Heart left ventricle (tissue), 16 donors: ENCODE measurements around the gene TLE4. TPM values are rescaled to one million over a fixed set of nuclear protein-coding genes. Genes with fewer than 3 reads are reported as not detected.

Experiments used
- ATAC-seq, 4 donors: fragments of 200-7000 bp; cut with Tn5 transposase; one replicate each; pipeline ENCODE4 v1.9.1; 2020 to 2022; ENCODE audit warnings: moderate library complexity in 4 of 4, mild to moderate bottlenecking in 3 of 4, moderate number of reproducible peaks in 1 of 4
- DNase-seq, 5 donors: peaks; one replicate each; pipeline ENCODE4 v3.0.0-alpha.2; 2020
- H3K27ac ChIP-seq, 12 donors: fragments of 200-600 bp; sonication (generic) in 4 of 12; one replicate each; pipeline versions ENCODE4 v1.5.0 to v1.8.0; 2016 to 2022; ENCODE audit warnings: mild to moderate bottlenecking in 2 of 12
- H3K27me3 ChIP-seq, 9 donors: fragments of 200-600 bp; sonication (generic) in 2 of 9; one replicate each; pipeline versions ENCODE4 v1.5.1 to v1.8.0; 2016 to 2022; ENCODE audit warnings: mild to moderate bottlenecking in 3 of 9
- H3K36me3 ChIP-seq, 9 donors: fragments of 200-600 bp; sonication (generic) in 2 of 9; one replicate each; pipeline versions ENCODE4 v1.5.0 to v1.8.0; 2018 to 2022; ENCODE audit warnings: mild to moderate bottlenecking in 2 of 9
- H3K4me1 ChIP-seq, 12 donors: fragments of 200-600 bp; sonication (generic) in 4 of 12; one replicate each; pipeline versions ENCODE4 v1.5.0 to v1.8.0; 2016 to 2022; ENCODE audit warnings: mild to moderate bottlenecking in 3 of 12
- H3K4me3 ChIP-seq, 12 donors: fragments of 200-600 bp; sonication (generic) in 4 of 12; one replicate each; pipeline versions ENCODE4 v1.5.0 to v1.8.0; 2017 to 2022; ENCODE audit warnings: mild to moderate bottlenecking in 9 of 12, moderate library complexity in 4 of 12
- H3K9me3 ChIP-seq, 12 donors: fragments of 200-600 bp; sonication (generic) in 4 of 12; one replicate each; pipeline versions ENCODE4 v1.5.0 to v1.8.0; 2016 to 2022; ENCODE audit warnings: mild to moderate bottlenecking in 1 of 12
- POLR2A ChIP-seq, 2 donors: fragments of 450-650 bp; IDR thresholded peaks; one replicate each; pipeline ENCODE4 v1.6.1; 2017; ENCODE audit warnings: antibody characterized with exemption in 2 of 2, mild to moderate bottlenecking in 2 of 2, moderate library complexity in 2 of 2
- WGBS, 4 donors: extraction: QIAGEN DNeasy Blood & Tissue Kit in 2 of 4; methylation state at CpG; one replicate each; pipeline versions ENCODE4 v1.1.5 to v1.1.7; 2013 to 2018; 5-methylcytosine and 5-hydroxymethylcytosine counted together
- intact Hi-C, 10 donors: fragments of 100-400 bp; cut with DNase I; formaldehyde crosslinking; loops; one replicate each; pipeline versions ENCODE4 v1.11.1 to v1.14.2; 2022
- polyA plus RNA-seq, 2 donors: library from polyadenylated mRNA; stranded (reverse); fragments of 200-250 nt; gene quantifications; one replicate each; pipeline ENCODE4 v1.2.3, GENCODE V29; 2013
- total RNA-seq, 9 donors: library from RNA; depleted of rRNA in 2 of 9; stranded (reverse); fragments of >200 nt in 2 of 9; fragmentation: NEBNext Ultra II Directional in 3 of 9; extraction: Animal tissue kit (Norgen Biotek cat#: 25700) in 3 of 9; gene quantifications; one replicate each; pipeline versions ENCODE4 v1.1.0 to v1.2.4, GENCODE V29; 2016 to 2023
- TF ChIP-seq, protein P1 (sequence below), 12 donors: fragments of 200-600 bp; sonication (generic) in 4 of 12; IDR thresholded peaks; one replicate each; pipeline versions ENCODE4 v1.5.0 to v1.8.0; 2018 to 2022; ENCODE audit warnings: antibody characterized with exemption in 12 of 12, mild to moderate bottlenecking in 5 of 12
- donor health status: ischemic (EF 13 %, LVEDD 7.1; RV severe dilation, severe dysfunction).
- donor health status: healthy with polysubstance abuse.
- donor health status: DM: no; HTN: yes; CAD: no.
- donor health status: DM: no; HTN: no; CAD: no.
- donor health status: ischemic (EF 25% LVEDD 6.9; RV normal size, moderate dysfunction).
- donor health status: ischemic (EF 25% LVEDD 5.7; RV mildly dilated, moderate dysfunction).
- donor health status: healthy.
- donor health status: DM: yes; HTN: yes; CAD: no.
- donor health status: ischemic (EF 35%, LVEDD 5.7; RV mildly dilated, moderate dysfunction).
- donor health status: nonischemic (EF 11% LVEDD 7.7; RV severe dilation, severe dysfunction).
- donor health status: DM: yes; HTN: yes; CAD: no.
- donor health status: PGD.
- donor health status: ischemic (EF 29% LVEDD 5.4; RV normal size, mild dysfunction).
- donor health status: nonischemic (EF 23%, LVEDD 6.1; RV moderate dilation, normal function).

TLE4 gene
- total and polyA plus RNA-seq, 11 donors, result 3.7 to 23.9 (median 13.8) TPM

DNA sequence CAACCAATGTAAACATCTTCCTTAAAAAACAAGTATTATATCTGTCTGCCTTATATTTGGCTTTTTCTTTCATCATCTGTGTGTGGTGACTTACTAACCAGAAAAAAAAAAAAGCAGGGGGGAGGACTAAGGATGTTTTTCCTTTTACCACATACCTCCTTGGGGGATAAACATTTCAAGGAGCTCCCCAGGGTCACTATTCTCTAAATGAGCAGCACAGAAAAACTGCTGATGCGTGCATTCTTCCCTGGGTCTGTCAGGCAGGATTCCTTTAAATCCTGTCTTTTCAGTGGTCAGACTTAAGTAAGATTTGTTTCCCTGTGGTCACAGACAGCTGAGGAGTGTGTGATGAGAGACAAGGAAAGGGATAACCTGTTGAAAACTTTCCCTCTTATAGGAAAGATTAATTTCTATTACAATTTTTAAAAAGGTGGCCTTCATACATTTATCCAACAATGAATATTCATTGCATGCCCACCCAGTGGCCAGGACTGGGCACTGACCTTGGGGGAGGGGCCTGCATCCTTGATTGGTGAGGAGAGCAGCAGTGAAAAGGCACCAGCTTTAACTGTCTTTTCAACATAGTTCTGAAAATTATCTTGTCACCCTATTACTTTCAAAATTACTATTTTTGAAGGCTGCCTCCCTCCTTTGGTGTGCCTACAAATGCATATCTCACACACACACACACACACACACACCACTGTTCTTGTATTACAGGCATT lies 123.1 kb downstream of the TLE4 start:
- H3K4me3 ChIP-seq, result no peak overlapping the region
- WGBS, 4 donors, result 56 to 69% (median 67%) methylated on average over 1 of the region's 1 CpG
- H3K4me1 ChIP-seq, result peaks cover 0 to 6% (median 0%) of the 10 kb centered on the region in 12 donors
- H3K27ac ChIP-seq, result no peak overlapping the region
- no peaks in the 10 kb centered on the region for H3K27me3 ChIP-seq
- intact Hi-C loops, result no loop called here
- ATAC-seq (no peak), DNase-seq (no peak)
- no peaks in the 10 kb centered on the region for H3K36me3 ChIP-seq
- no peak for TF ChIP-seq POLR2A (IDR thresholded peaks at IDR 0.05)
- TF ChIP-seq, protein P1, sequence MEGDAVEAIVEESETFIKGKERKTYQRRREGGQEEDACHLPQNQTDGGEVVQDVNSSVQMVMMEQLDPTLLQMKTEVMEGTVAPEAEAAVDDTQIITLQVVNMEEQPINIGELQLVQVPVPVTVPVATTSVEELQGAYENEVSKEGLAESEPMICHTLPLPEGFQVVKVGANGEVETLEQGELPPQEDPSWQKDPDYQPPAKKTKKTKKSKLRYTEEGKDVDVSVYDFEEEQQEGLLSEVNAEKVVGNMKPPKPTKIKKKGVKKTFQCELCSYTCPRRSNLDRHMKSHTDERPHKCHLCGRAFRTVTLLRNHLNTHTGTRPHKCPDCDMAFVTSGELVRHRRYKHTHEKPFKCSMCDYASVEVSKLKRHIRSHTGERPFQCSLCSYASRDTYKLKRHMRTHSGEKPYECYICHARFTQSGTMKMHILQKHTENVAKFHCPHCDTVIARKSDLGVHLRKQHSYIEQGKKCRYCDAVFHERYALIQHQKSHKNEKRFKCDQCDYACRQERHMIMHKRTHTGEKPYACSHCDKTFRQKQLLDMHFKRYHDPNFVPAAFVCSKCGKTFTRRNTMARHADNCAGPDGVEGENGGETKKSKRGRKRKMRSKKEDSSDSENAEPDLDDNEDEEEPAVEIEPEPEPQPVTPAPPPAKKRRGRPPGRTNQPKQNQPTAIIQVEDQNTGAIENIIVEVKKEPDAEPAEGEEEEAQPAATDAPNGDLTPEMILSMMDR (IDR thresholded peaks at IDR 0.05), result no peak
- H3K9me3 ChIP-seq, result no peaks in the 10 kb centered on the region

DNA sequence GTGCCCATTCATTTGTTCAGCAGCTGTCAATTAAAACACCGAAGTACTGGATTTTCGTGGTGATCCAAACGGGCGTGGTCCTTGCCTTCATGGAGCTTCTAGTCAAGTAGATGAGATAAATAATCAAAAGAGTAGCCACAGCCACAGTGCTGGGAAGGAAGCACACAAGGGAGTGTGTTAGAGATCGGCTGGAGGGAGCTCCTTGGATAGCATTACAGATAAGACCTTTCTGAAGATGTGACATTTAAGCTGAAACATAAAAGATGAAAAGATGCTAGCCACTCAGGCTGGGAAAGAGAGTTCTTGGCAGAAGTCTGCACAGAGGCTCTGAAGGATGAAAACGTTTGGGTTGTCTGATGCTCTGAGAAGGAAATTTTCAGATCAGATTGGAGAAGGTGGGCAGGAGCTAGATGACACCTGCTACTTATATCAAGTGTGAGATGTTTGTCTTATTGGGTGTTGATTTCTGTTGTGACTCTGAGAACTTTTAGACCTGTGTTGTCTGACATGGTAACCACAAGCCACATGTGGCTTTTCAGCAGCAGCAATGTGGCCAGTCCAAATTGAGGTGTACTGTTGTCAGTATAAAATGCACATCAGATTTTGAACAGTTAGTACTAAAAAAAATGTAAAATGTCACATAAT lies 123.9 kb downstream of the TLE4 start:
- ATAC-seq (no peak), DNase-seq (no peak)
- intact Hi-C loops, result no loop called here
- TF ChIP-seq POLR2A (IDR thresholded peaks at IDR 0.05), result no peak
- TF ChIP-seq, protein P1 (IDR thresholded peaks at IDR 0.05), result no peak
- Histone ChIP-seq H3K4me3 (no peak overlapping the region), H3K36me3 (no peaks in the 10 kb centered on the region), H3K9me3 (no peaks in the 10 kb centered on the region), H3K27me3 (no peaks in the 10 kb centered on the region), H3K27ac (no peak overlapping the region), H3K4me1 (peaks cover 0 to 10% (median 0%) of the 10 kb centered on the region in 12 donors)
- 83 to 90% (median 90%) methylated on average over 6 of the region's 6 CpGs for WGBS, 4 donors

DNA sequence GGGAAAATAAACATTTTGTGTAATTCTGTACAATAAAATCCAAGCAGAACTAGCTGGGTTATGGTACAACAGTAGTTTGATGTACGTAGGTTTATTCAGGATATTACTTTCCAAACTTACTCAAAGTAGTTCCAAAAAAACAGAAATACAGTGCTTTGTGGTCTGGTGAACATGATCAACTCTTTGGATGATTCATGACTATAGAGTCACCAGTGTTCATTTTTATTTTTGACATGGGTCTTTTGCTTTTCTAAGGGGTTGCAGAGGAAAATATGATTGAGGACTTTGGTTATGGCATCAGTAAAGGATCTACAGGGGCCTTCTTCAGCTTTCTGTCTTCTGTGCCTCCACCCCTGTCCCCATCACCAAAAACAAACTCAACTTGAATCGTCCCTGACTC lies 127.2 kb downstream of the TLE4 start:
- TF ChIP-seq, protein P1 (IDR thresholded peaks at IDR 0.05), result no peak
- no peak for TF ChIP-seq POLR2A (IDR thresholded peaks at IDR 0.05)
- DNase-seq, result no peak
- peaks cover 0 to 23% (median 0%) of the 10 kb centered on the region in 12 donors for H3K4me1 ChIP-seq
- ATAC-seq, result no peak
- H3K4me3 ChIP-seq, result no peak overlapping the region
- no peaks in the 10 kb centered on the region for H3K36me3 ChIP-seq
- H3K27me3 ChIP-seq, result no peaks in the 10 kb centered on the region
- intact Hi-C loops, result no loop called here
- 95 to 97% (median 96%) methylated on average over 2 of the region's 2 CpGs for WGBS, 4 donors
- no peaks in the 10 kb centered on the region for H3K9me3 ChIP-seq
- no peak overlapping the region for H3K27ac ChIP-seq

DNA sequence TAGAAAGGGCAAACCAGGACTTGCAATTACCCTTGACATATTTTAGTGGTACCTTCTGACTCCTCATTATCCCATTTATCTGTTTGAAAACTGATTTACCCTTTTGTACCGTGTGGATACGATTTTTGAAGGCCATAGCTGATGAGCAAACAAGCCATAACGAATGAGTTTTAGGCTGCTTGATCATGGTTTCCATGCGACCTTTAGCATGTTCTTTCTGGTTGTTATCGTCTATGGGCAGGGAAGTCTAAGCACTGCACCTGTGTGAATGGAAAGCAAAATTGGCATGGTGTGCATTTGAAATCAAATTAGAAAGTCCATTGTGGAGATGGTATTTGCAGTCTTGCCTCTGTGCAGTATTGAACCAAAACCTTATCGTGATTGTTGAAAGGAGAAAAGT lies 127.7 kb downstream of the TLE4 start:
- H3K27me3 ChIP-seq, result no peaks in the 10 kb centered on the region
- ATAC-seq (no peak), DNase-seq (no peak)
- intact Hi-C loops, result no loop called here
- TF ChIP-seq, protein P1 (IDR thresholded peaks at IDR 0.05), result no peak
- TF ChIP-seq POLR2A (IDR thresholded peaks at IDR 0.05), result no peak
- no peak overlapping the region for H3K27ac ChIP-seq
- H3K4me1 ChIP-seq, result peaks cover 0 to 23% (median 0%) of the 10 kb centered on the region in 12 donors
- no peaks in the 10 kb centered on the region for H3K9me3 ChIP-seq
- WGBS, 4 donors, result 95 to 98% (median 98%) methylated on average over 6 of the region's 6 CpGs
- peaks cover 0 to under 1% (median 0%) of the 10 kb centered on the region in 9 donors for H3K36me3 ChIP-seq
- no peak overlapping the region for H3K4me3 ChIP-seq
